ENCODE data around the gene UGGT1.
"Not testable (repeated sequence)": the region's sequence is repeated elsewhere in the genome, so short reads cannot be mapped to it uniquely, and the experiment has no call there.

The UGGT1 gene

GRCh38 chr2:128115921-128116623, 25.1 kb downstream of the UGGT1 start:
- no peak for DNase-seq (ENCODE audit: low read depth)

- DNase-seq (ENCODE audit: low read depth): no peak
Observed at GRCh38 chr2:128134573-128134972, 43.6 kb downstream of the UGGT1 start.

- DNase-seq (ENCODE audit: low read depth): no peak
Observed at GRCh38 chr2:128137094-128137616, 46.2 kb downstream of the UGGT1 start.

- no peak for DNase-seq (ENCODE audit: low read depth)
Observed at GRCh38 chr2:128139624-128140023, 48.6 kb downstream of the UGGT1 start.

- DNase-seq (ENCODE audit: low read depth): no peak
Observed at GRCh38 chr2:128145651-128146050, 54.7 kb downstream of the UGGT1 start.

- DNase-seq (ENCODE audit: low read depth): no peak
Observed at GRCh38 chr2:128153786-128154185, 62.8 kb downstream of the UGGT1 start.

GRCh38 chr2:128154225-128154624, 63.2 kb downstream of the UGGT1 start:
- no peak for DNase-seq (ENCODE audit: low read depth)

- DNase-seq (ENCODE audit: low read depth): no peak
Observed at GRCh38 chr2:128155970-128156369, 65.0 kb downstream of the UGGT1 start.

GRCh38 chr2:128156812-128157211, 65.8 kb downstream of the UGGT1 start:
- no peak for DNase-seq (ENCODE audit: low read depth)

- DNase-seq (ENCODE audit: low read depth): no peak
Observed at GRCh38 chr2:128157644-128158043, 66.6 kb downstream of the UGGT1 start.

- DNase-seq (ENCODE audit: low read depth): no peak
Observed at GRCh38 chr2:128158176-128158575, 67.2 kb downstream of the UGGT1 start.

- DNase-seq (ENCODE audit: low read depth): no peak
Observed at GRCh38 chr2:128159437-128159836, 68.4 kb downstream of the UGGT1 start.

GRCh38 chr2:128160616-128161275, 69.7 kb downstream of the UGGT1 start:
- no peak for DNase-seq (ENCODE audit: low read depth)

GRCh38 chr2:128162266-128162665, 71.3 kb downstream of the UGGT1 start:
- DNase-seq (ENCODE audit: low read depth): no peak

- DNase-seq (ENCODE audit: low read depth): no peak
Observed at GRCh38 chr2:128164311-128164710, 73.3 kb downstream of the UGGT1 start.

- no peak for DNase-seq (ENCODE audit: low read depth)
Observed at GRCh38 chr2:128166746-128167353, 75.8 kb downstream of the UGGT1 start.

- no peak for DNase-seq (ENCODE audit: low read depth)
Observed at GRCh38 chr2:128169094-128169493, 78.1 kb downstream of the UGGT1 start.

GRCh38 chr2:128169497-128169896, 78.5 kb downstream of the UGGT1 start:
- DNase-seq (ENCODE audit: low read depth): no peak

GRCh38 chr2:128169933-128170709, 79.1 kb downstream of the UGGT1 start:
- no peak for DNase-seq (ENCODE audit: low read depth)

- DNase-seq (ENCODE audit: low read depth): no peak
Observed at GRCh38 chr2:128170776-128171175, 79.8 kb downstream of the UGGT1 start.

- no peak for DNase-seq (ENCODE audit: low read depth)
Observed at GRCh38 chr2:128172191-128172590, 81.2 kb downstream of the UGGT1 start.

GRCh38 chr2:128174067-128174466, 83.1 kb downstream of the UGGT1 start:
- not testable (repeated sequence) for DNase-seq (ENCODE audit: low read depth)
